Body of pancreas (tissue), 4 donors: ENCODE results near the gene SVIL. TPM values are rescaled to one million over a fixed set of nuclear protein-coding genes. Genes with fewer than 3 reads are reported as not detected.
"Not testable (repeated sequence)": the region's sequence is repeated elsewhere in the genome, so short reads cannot be mapped to it uniquely, and the experiment has no call there.

Experiments
- ATAC-seq: fragments of 150-250 bp; one replicate; pipeline ENCODE4 v1.9.1; 2016
- DNase-seq, 4 donors: peaks; one replicate each; pipeline ENCODE4 v3.0.0-alpha.2; 2019
- H3K27ac ChIP-seq, 4 donors: fragments of 200-600 bp; sonication (generic); 1 replicate in 3 of 4; 2 replicates in 1 of 4; pipeline versions ENCODE4 v1.5.1 to v1.6.1; 2016 to 2019; ENCODE audit warnings: mild to moderate bottlenecking in 1 of 4, mixed read lengths in 1 of 4, moderate library complexity in 1 of 4
- H3K27me3 ChIP-seq, 2 donors: fragments of 200-600 bp; sonication (generic); one replicate each; pipeline ENCODE4 v1.6.0; 2016; ENCODE audit warnings: mild to moderate bottlenecking in 1 of 2
- H3K36me3 ChIP-seq, 2 donors: fragments of 200-600 bp; sonication (generic); replicated peaks in 1 of 2; 2 replicates each; pipeline ENCODE4 v1.5.1; 2016; ENCODE audit warnings: low read depth in 2 of 2; ENCODE audit not compliant: insufficient read depth in 1 of 2
- H3K4me1 ChIP-seq: fragments of 200-600 bp; sonication (generic); one replicate; pipeline ENCODE4 v1.6.0; 2016
- H3K4me3 ChIP-seq, 2 donors: fragments of 200-600 bp; sonication (generic); 1 replicate in 1 of 2; 2 replicates in 1 of 2; pipeline ENCODE4 v1.5.1; 2016 to 2019
- H3K9me3 ChIP-seq, 3 donors: fragments of 200-600 bp; sonication (generic); 1 replicate in 2 of 3; 2 replicates in 1 of 3; pipeline ENCODE4 v1.5.1; 2016
- CTCF ChIP-seq, 7 experiments: fragments of 450-650 bp in 4 of 7; fragments of 200-600 bp in 3 of 7; sonication (generic) in 3 of 7; IDR thresholded peaks; one replicate each; pipeline ENCODE4 v1.5.1; 2016 to 2019; ENCODE audit warnings: antibody characterized with exemption in 7 of 7
- POLR2A ChIP-seq, 3 donors: fragments of 450-650 bp; IDR thresholded peaks; one replicate each; pipeline ENCODE4 v1.6.1; 2016; ENCODE audit warnings: antibody characterized with exemption in 3 of 3, mild to moderate bottlenecking in 2 of 3
- WGBS, 2 donors: methylation state at CpG; one replicate each; pipeline ENCODE4 v1.1.5; 2017; 5-methylcytosine and 5-hydroxymethylcytosine counted together
- intact Hi-C: fragments of 100-400 bp; cut with DNase I; formaldehyde crosslinking; loops from one replicate; pipeline ENCODE4 v1.15.1; 2023
- total RNA-seq, 2 donors: library from RNA; depleted of rRNA; stranded (reverse); fragments of >200 nt; gene quantifications; one replicate each; pipeline ENCODE4 v1.1.0, GENCODE V29; 2016

SVIL gene
- total RNA-seq, 2 donors from 2014 or later: 25.4 to 41.2 TPM

- intact Hi-C loops, DNase-seq, H3K27me3 ChIP-seq, H3K4me1 ChIP-seq, H3K9me3 ChIP-seq, H3K4me3 ChIP-seq, H3K27ac ChIP-seq, ATAC-seq: not testable (repeated sequence)
- peaks cover 0 to 16% of the 10 kb centered on the region in 2 donors for H3K36me3 ChIP-seq
- 77 to 85% methylated on average over 16 to 21 of the region's 21 CpGs for WGBS, 2 donors
Observed at GRCh38 chr10:29487032-29487883, 147.5 kb downstream of the SVIL start.

- DNase-seq (no peak), ATAC-seq (no peak)
- intact Hi-C loops: no loop called here
- peaks cover 0 to 10% of the 10 kb centered on the region in 2 donors for H3K36me3 ChIP-seq
- no peak for TF ChIP-seq POLR2A (IDR thresholded peaks at IDR 0.05)
- TF ChIP-seq CTCF (IDR thresholded peaks at IDR 0.05): no peak
- no peaks in the 10 kb centered on the region for H3K27me3 ChIP-seq
- H3K4me1 ChIP-seq: peaks cover 5% of the 10 kb centered on the region
- H3K4me3 ChIP-seq: no peak overlapping the region
- H3K9me3 ChIP-seq: no peaks in the 10 kb centered on the region
- WGBS, 2 donors: 63 to 69% methylated on average over 1 of the region's 1 CpG
- H3K27ac ChIP-seq: no peak overlapping the region
Observed at GRCh38 chr10:29486433-29486832, 148.3 kb downstream of the SVIL start.

GRCh38 chr10:29484677-29485076 is 150.1 kb downstream of the SVIL start:
- intact Hi-C loops: not testable (repeated sequence)

GRCh38 chr10:29482591-29483431 is 152.0 kb downstream of the SVIL start:
- Histone ChIP-seq H3K27ac (no peak overlapping the region), H3K4me1 (peaks cover 5% of the 10 kb centered on the region), H3K4me3 (no peak overlapping the region), H3K9me3 (no peaks in the 10 kb centered on the region), H3K27me3 (no peaks in the 10 kb centered on the region), H3K36me3 (peaks cover 3 to 14% of the 10 kb centered on the region in 2 donors)
- TF ChIP-seq CTCF (IDR thresholded peaks at IDR 0.05): no peak
- intact Hi-C loops: no loop called here
- DNase-seq: no peak
- no peak for ATAC-seq
- 53 to 64% methylated on average over 14 of the region's 14 CpGs for WGBS, 2 donors

More at GRCh38 chr10:29484677-29485076, 150.1 kb downstream of the SVIL start:
- not testable (repeated sequence) for DNase-seq, H3K9me3 ChIP-seq, H3K27me3 ChIP-seq, H3K4me3 ChIP-seq, ATAC-seq, H3K4me1 ChIP-seq, H3K27ac ChIP-seq
- WGBS, 2 donors: 77 to 80% methylated on average over 8 of the region's 8 CpGs
- H3K36me3 ChIP-seq: peaks cover 3 to 12% of the 10 kb centered on the region in 2 donors

GRCh38 chr10:29481906-29482440 is 152.8 kb downstream of the SVIL start:
- H3K4me1 ChIP-seq: peaks cover 5% of the 10 kb centered on the region
- TF ChIP-seq POLR2A (IDR thresholded peaks at IDR 0.05) (no peak), CTCF (IDR thresholded peaks at IDR 0.05) (no peak)
- no peak overlapping the region for H3K27ac ChIP-seq
- H3K36me3 ChIP-seq: peaks cover 3 to 14% of the 10 kb centered on the region in 2 donors
- H3K9me3 ChIP-seq: no peaks in the 10 kb centered on the region
- H3K4me3 ChIP-seq: no peak overlapping the region
- ATAC-seq (no peak), DNase-seq (peak in 1 of 4 donors; percentile 28)
- 67 to 72% methylated on average over 5 of the region's 5 CpGs for WGBS, 2 donors
- intact Hi-C loops: no loop called here
- H3K27me3 ChIP-seq: no peaks in the 10 kb centered on the region
